Fibroblast of lung (primary cell): Measurements from ENCODE around the gene TNFRSF1A. TPM values are rescaled to one million over a fixed set of nuclear protein-coding genes. Genes with fewer than 3 reads are reported as not detected.
A peak's percentile ranks its signal among the peaks of the same experiment; 100 is the strongest.

Experiments used
- DNase-seq, 2 donors: peaks; one replicate each; pipeline versions ENCODE4 v3.0.0 to v3.0.0-alpha.2; 2010; ENCODE audit warnings: low read depth in 2 of 2
- H2AFZ ChIP-seq: 2 replicates; pipeline ENCODE4 v1.5.1; 2012; ENCODE audit warnings: low read length, control low read depth, inconsistent platforms
- H3K27ac ChIP-seq: 2 replicates; pipeline ENCODE4 v1.5.1; 2011; ENCODE audit warnings: low read length, control low read depth; ENCODE audit not compliant: insufficient read depth
- H3K27me3 ChIP-seq: 2 replicates; pipeline ENCODE4 v1.5.1; 2011; ENCODE audit warnings: mild to moderate bottlenecking, low read length; ENCODE audit not compliant: control insufficient read depth, insufficient read depth
- H3K36me3 ChIP-seq: 2 replicates; pipeline ENCODE4 v1.5.1; 2011; ENCODE audit warnings: low read length; ENCODE audit not compliant: control insufficient read depth, insufficient read depth
- H3K4me1 ChIP-seq: 2 replicates; pipeline ENCODE4 v1.5.1; 2011; ENCODE audit warnings: low read length; ENCODE audit not compliant: control insufficient read depth, insufficient read depth; ENCODE audit errors: extremely low read depth
- H3K4me2 ChIP-seq: 2 replicates; pipeline ENCODE4 v1.5.1; 2011; ENCODE audit warnings: low read length, control low read depth; ENCODE audit not compliant: insufficient read depth; ENCODE audit errors: extremely low read depth
- H3K4me3 ChIP-seq, 4 experiments: fragments of 200-600 bp in 1 of 4; sonication (generic) in 1 of 4; replicated peaks in 1 of 4; 2 replicates each; pipeline ENCODE4 v1.5.1; 2011 to 2016; ENCODE audit warnings: low read length in 4 of 4, low read depth in 3 of 4, mild to moderate bottlenecking in 3 of 4, control low read depth in 2 of 4, inconsistent platforms in 1 of 4, mixed read lengths in 1 of 4; ENCODE audit not compliant: insufficient read depth in 1 of 4; ENCODE audit errors: control extremely low read depth in 1 of 4
- H3K79me2 ChIP-seq: 2 replicates; pipeline ENCODE4 v1.5.1; 2012; ENCODE audit warnings: mild to moderate bottlenecking, low read length, inconsistent platforms; ENCODE audit not compliant: control insufficient read depth, insufficient read depth
- H3K9ac ChIP-seq: 2 replicates; pipeline ENCODE4 v1.5.1; 2011; ENCODE audit warnings: mild to moderate bottlenecking, low read length, control low read depth; ENCODE audit not compliant: insufficient read depth
- H3K9me3 ChIP-seq: 2 replicates; pipeline ENCODE4 v1.5.1; 2012; ENCODE audit warnings: low read depth, low read length; ENCODE audit not compliant: control insufficient read depth, insufficient read depth
- H4K20me1 ChIP-seq: 2 replicates; pipeline ENCODE4 v1.5.1; 2011; ENCODE audit warnings: low read length; ENCODE audit not compliant: control insufficient read depth, insufficient read depth; ENCODE audit errors: extremely low read depth
- CTCF ChIP-seq, 2 donors: IDR thresholded peaks in 1 of 2; conservative IDR thresholded peaks in 1 of 2; 1 replicate in 1 of 2; 2 replicates in 1 of 2; pipeline ENCODE4 v1.5.1; 2011 to 2012; ENCODE audit warnings: low read length in 2 of 2, control low read depth in 1 of 2, inconsistent platforms in 1 of 2, low read depth in 1 of 2, mild to moderate bottlenecking in 1 of 2
- EZH2 ChIP-seq: IDR thresholded peaks from 2 replicates; pipeline ENCODE4 v1.5.1; 2012; ENCODE audit warnings: low read length, control low read depth, mild to moderate bottlenecking; ENCODE audit errors: missing control alignments
- polyA plus RNA-seq, 2 donors: library from polyadenylated mRNA; depleted of rRNA in 1 of 2; stranded (reverse) in 1 of 2; unstranded in 1 of 2; fragments of >200 nt; gene quantifications; 2 replicates each; pipeline ENCODE4 v1.2.1, GENCODE V29; 2011 to 2012; ENCODE audit warnings: missing spikeins in 1 of 2
- total RNA-seq: library from RNA; depleted of rRNA; stranded (reverse); fragments of >200 nt; gene quantifications from 2 replicates; pipeline ENCODE4 v1.2.1, GENCODE V29; 2014

Gene TNFRSF1A
- total and polyA plus RNA-seq, 2 donors (not counting 1 experiment from before 2014, with no cell fraction given), result 157 to 257 TPM

DNA sequence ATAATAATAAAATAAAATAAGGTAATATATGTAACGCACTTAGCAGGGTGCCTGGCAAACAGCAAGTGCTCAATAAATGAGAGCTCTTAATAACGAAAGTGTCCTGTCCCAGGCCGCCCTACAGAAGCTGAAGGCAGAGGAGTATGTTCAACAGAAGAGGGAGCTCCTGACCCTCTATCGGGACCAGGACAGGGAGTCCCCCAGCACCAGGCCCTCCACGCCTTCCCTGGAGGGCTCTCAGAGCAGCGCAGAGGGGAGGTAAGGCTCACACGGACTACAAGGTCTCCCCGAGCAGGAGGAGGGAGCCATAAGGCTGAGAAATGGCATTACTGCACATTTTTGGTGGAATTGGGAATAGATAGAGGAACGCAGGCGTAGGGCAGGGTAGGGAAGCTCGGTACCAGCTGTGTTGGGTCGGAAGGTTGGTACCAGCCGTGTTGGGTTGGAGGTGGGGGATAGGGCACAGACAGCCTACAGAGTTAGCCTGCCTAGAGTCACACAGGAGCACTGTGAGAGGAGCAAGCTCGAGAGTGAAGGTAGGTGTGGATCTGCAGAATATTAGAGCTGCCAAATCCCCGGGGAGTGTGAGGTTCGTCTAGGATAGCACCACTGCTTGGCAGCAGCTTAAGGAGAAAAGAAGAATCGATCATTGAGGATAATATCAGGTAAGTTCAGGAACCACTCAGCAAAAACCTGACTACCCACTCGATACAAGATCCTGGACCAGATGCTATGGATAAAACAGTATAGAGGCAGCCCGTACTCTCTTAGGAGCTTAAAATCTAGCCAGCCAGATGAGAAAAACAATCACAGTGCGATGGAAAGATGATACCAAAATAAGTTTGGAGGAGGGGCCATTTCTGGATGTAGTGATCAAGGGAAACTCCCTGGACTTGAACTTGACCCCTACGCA is 15.3 kb downstream of the TNFRSF1A start:
- Histone ChIP-seq H3K4me3 (no peak overlapping the region), H3K79me2 (peaks cover 22% of the 10 kb centered on the region), H3K4me2 (no peak overlapping the region), H3K9me3 (no peaks in the 10 kb centered on the region), H3K27me3 (no peaks in the 10 kb centered on the region), H3K36me3 (peaks cover 45% of the 10 kb centered on the region), H4K20me1 (no peaks in the 10 kb centered on the region), H3K9ac (no peak overlapping the region), H3K27ac (no peak overlapping the region), H2AFZ (no peak overlapping the region), H3K4me1 (peaks cover 35% of the 10 kb centered on the region)
- no peak for TF ChIP-seq EZH2
- TF ChIP-seq CTCF (conservative IDR thresholded peaks at IDR 0.05 in 1 of 2, IDR thresholded peaks at IDR 0.05 in 1 of 2; ENCODE audit: low read depth in 1 of 2, low read length in 2 of 2), result peak; percentile 49 to 51
- DNase-seq, result peak in 1 of 2 donors; percentile 68

GRCh38 chr12:6324936-6325750 is 16.7 kb downstream of the TNFRSF1A start:
- H3K4me2 ChIP-seq, result no peak overlapping the region
- TF ChIP-seq CTCF (conservative IDR thresholded peaks at IDR 0.05 in 1 of 2, IDR thresholded peaks at IDR 0.05 in 1 of 2; ENCODE audit: low read depth in 1 of 2, low read length in 2 of 2) (no peak), EZH2 (no peak)
- H3K9me3 ChIP-seq, result no peaks in the 10 kb centered on the region
- H3K4me3 ChIP-seq, result no peak overlapping the region
- peaks cover 35% of the 10 kb centered on the region for H3K4me1 ChIP-seq
- H4K20me1 ChIP-seq, result no peaks in the 10 kb centered on the region
- H2AFZ ChIP-seq, result no peak overlapping the region
- peaks cover 10% of the 10 kb centered on the region for H3K79me2 ChIP-seq
- H3K9ac ChIP-seq, result no peak overlapping the region
- no peak for DNase-seq
- peak overlapping the region; percentile 40 for H3K27ac ChIP-seq
- peaks cover 31% of the 10 kb centered on the region for H3K36me3 ChIP-seq
- no peaks in the 10 kb centered on the region for H3K27me3 ChIP-seq
